HUDEP-2 (cell line): ENCODE data around the gene ANKRD44.

ENCODE experiments used
- DNase-seq, 76 experiments: peaks; one replicate each; lab custom pipeline; 2025; ENCODE audit not compliant: unreplicated experiment in 76 of 76; lab: John Stamatoyannopoulos, UW

The ANKRD44 gene

DNA sequence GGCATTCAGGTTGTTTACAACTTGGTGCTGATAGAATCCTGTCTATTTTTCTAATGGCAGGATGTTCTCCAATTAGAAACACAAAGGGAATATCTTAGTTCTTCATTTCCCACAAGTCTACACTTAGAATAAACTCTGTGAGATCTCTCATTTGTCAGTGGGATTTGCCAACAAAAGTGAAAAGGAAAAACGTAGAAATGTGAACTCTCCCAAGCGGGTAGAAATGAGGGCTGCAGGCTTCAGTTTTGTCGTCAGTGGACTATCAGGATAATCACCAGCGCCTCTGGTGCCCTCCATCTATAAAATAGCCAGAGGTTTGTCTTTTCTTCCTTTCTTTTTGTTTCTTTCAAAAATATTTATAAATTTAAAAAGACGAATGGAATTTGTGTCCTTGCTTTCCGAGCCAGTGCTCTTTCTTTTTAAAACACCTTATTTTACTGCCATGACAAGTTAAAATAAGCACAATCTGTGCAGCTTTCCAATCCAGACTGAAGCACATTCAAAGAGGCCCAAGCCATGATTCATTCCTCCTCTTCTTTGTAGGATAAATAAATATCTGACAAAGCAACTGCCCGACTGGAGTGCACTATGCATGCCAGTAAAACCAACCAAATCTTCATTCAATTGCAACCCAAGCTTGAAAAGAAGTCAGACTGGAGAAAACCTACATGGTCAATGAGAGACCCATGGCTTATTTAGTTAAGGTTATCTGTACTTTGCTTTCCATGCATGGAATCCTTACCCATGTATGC is 185.8 kb downstream of the ANKRD44 start:
- DNase-seq, result no peak

DNA sequence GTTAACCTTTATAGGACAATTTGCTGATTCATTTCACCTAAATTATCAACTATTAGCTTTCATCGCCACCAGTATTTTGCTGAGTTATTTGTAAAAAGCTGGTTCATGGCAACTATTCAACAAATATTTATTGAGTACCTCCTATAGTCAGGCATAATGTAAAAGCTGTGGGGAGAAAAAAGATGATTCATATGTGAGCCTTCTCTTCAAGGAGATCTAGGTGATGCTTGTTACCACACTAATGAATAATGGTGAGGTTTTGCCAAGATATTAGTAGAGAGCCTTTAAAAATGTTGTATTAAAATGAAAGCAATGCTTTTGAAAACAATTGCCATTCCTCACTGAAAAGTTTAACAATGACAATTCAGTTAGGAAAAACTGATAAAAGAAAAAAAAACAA is 187.8 kb downstream of the ANKRD44 start:
- no peak for DNase-seq

DNA sequence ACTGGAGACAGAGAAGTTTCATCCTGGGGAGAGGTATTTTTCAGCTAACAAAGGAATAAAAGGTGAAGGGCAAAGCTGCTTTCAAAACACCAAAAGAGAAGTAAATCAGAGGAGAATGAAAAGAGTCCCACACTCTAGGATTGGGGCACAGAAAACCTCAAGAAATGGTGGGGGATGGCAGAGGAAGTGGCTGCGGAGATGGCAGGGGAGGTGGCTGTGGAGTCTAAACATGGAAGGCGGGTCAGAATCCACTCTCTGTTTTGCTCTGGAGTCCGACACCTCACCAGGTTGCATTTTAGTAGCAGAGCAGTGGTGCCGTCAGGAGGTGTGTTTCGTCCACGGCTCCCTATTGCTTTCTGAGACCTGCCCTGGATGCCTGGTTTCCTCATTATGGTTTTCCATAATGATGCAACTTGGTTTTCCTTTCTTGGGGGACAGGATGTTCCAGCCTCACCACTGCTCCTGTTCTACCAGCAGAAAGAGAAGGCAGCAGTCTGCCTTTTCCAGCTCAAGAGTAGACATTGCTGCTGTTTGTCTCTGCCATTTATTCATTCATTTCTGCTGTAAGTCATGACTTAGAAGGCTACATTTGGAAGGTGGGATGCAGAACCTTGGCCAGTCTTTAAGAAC is 188.7 kb downstream of the ANKRD44 start:
- no peak for DNase-seq

DNA sequence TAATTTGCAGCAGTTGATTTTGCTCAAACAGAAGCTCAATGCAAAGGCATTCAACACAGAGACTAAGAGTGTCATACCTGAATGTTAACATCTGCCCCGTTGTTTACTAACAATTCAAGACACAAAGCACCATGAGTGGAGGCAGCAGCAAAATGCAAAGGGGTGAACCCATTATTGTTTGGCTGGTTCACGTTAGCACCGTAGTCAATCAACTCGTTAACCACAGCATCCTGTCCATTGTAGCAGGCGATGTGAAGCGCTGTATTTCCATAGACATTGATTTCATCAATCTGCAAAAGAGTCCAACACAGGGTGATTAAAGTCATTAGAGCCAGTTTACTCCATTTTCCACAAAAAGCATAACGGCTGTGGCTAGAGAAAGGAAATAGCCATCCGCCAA is 189.3 kb downstream of the ANKRD44 start:
- no peak for DNase-seq

DNA sequence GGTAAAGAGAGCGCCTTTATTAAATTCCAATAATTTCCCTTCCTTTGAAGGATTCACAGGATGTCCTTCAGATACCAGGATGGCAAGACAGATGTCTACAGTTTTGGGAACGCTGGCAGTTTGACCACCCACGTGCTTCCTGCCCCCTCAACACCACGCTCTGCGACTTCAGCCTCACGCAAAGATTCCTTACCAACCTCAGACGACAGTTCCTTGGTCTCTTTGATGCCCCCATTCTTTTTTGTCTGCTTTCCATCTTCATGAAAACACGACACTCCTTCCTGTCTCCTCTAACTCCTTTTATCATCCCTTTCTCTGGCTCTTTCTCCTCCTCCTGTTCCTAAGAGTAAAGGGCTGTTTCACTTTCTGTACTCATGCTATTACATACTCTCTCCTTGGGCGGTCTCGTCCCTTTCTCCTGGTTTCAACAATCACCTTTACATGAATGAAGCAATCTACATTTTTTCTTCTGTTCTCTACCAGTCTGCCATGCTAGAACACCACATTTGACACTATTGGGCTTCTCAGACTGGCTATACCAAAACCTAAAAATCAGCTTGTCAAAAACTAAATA is 194.2 kb downstream of the ANKRD44 start:
- no peak for DNase-seq

DNA sequence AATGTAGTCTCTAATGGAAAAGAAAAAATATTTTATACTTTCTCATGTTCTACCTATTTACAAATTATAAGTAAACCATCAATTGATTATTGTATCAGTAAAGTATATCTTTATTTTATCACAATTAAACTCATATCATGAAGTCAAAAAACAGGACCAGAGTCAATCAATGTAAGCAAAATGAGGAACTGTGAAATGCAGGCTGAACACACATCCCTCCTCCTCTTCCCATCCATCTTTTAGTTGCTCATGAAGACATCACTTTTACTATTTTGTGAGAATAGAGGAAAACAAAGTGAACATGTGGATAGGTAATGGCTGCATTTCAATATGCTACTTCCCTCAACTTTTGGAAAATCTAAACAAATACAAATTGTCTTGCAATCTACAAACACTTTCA is 195.3 kb downstream of the ANKRD44 start:
- no peak for DNase-seq

DNA sequence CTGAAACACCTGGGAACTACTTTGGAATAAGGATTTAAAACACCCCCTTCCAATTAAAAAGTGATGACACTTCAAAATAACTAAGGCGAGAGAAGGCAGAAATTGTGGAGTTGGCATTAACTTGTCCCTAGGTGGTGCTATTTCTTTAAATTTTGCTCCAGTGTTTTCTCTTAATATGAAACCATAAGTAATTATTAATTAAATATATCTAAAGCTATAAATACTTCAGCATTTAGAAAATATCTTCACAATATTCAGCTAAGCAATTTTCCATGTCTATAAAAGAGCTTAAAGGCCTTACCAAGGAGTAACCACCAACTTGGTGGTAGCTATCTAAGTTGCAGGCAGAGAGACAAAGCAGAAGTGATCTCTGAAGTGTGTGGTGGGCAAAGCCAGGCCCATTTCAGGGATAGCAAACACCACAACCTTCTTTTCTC is 197.3 kb downstream of the ANKRD44 start:
- DNase-seq, result peak in 1 of 76 experiments; percentile 5

DNA sequence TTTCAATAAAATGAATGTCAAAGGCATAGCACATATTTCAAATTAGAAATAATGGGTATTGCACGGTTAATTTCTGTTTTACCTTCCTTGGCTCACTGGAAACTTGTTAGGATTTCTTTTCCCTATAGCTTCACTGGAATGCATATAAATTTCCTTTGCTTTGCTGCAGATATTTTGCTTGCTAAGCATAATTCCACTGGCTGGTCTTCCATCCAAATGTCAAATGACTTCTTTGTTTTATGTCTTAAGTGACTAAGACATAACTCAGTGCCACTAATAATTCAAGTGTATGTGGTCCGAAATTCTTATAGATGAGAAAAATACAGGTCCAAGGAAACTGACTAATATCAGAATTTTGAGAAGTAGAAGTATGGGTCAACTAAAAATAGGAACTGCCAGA is 201.3 kb downstream of the ANKRD44 start:
- no peak for DNase-seq

DNA sequence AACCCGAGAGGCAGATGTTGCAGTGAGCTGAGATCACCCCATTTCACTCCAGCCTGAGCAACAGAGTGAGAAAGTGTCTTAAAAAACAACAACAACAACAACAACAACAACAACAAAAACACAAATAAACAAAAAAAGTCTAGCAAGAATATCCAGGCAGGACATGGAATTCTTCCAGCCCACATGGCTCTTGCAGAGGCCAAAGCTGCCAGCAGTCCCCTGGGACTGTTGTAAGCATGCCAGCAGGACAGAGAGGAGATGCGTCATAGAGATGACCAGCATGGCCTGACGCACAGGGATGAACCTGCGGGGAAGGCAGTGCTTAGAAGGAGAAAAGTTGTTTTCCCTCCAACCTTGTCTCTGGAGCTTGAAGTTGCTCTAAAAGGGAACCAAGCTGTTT is 201.8 kb downstream of the ANKRD44 start:
- DNase-seq, result no peak

DNA sequence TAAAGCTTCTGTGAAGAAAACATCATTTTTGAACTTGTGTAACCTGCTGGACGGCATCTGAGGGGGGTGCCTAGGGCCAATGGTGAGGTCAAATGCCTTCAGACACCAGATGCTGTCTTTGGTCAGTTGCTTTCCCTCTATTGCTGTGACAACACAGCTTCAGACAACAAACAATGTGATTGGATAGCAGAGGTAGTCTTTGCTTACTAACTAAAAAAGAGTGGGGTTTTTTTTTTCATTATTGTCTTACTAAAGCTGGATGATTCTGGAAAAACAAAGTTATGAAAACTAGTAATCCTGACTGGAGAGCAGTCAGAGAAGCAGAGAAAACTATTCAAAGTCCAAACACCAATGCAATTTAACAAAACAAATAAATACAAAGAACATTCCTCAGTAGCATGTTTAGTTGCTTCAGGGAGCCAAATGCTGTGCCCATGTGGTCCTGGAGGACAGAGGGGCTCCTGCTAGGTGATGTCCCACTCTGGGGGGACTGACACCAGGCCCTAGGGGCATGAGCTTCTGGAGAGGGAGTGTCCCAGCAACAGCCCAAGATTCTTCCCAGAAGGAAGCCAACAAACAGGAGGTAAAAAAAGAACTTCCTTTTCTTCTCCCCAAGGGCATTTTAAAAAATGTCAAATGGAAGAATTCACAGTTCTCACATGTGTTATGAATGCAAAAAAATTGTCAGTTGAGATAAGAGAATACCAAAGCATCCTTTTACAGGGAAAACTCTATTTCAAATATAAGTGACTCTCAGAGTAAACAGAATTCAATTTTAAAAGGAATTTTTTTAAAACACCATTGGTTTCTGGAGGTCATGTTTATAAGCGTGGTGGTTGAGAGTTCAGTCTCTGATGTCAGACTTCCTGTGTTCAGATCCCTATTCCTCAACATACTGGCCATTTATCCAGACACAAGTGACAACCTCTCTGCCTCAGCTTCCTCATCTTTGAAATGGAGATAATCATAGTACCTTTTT is 203.0 kb downstream of the ANKRD44 start:
- no peak for DNase-seq

DNA sequence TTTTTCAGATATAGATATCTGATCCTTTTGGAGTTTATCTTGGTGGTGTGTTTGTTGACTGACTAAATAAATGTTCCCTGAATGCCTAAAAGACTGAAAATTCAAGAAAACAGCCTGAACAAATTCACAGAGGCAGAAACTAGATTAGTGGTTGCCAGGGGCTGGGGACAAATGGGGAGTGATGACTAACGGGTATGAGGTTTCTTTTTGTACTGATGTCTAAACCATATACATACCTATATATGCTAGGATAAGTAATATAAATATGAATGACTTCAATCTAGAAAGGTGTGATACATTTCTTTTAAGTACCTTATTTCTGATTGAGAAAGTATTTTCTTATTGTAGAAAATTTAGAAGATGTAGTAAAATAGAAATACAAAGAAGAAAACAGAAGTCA is 207.2 kb downstream of the ANKRD44 start:
- DNase-seq, result no peak

DNA sequence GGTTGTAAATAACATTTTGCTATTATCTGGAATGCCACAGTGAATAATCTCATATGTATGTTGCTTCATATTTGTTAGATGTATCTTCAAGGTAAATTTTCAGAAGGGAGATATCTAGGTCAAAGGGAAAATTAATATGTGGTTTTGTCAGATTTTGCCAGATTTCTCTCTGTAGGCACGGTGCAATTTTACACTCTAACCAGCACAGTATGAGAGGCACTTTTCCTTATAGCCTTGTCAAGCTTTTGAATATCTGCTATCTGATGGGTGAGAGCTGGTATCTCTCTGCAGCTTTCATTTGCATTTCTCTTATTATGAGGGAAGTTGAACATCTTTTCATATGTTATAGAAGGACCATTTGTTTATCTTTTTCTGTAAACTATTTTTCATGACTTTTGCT is 208.3 kb downstream of the ANKRD44 start:
- DNase-seq, result no peak

DNA sequence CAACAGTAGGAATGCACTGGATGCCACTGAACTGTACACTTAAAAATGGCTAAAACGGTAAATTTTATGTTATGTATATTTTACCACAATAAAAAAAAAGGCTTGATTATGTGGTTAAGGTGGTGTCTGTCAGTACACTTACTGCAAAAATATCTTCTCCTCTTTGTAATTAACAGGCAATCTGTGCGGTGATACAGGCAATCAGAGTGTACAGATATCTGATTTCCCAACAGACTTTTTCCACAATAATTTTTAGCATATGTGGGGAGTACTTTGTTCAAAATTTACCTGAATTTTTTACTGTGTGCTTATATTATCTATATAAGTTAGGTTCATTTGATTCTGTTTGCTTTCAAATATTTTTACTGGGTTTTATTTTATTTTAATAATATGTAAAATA is 209.1 kb downstream of the ANKRD44 start:
- DNase-seq, result no peak

DNA sequence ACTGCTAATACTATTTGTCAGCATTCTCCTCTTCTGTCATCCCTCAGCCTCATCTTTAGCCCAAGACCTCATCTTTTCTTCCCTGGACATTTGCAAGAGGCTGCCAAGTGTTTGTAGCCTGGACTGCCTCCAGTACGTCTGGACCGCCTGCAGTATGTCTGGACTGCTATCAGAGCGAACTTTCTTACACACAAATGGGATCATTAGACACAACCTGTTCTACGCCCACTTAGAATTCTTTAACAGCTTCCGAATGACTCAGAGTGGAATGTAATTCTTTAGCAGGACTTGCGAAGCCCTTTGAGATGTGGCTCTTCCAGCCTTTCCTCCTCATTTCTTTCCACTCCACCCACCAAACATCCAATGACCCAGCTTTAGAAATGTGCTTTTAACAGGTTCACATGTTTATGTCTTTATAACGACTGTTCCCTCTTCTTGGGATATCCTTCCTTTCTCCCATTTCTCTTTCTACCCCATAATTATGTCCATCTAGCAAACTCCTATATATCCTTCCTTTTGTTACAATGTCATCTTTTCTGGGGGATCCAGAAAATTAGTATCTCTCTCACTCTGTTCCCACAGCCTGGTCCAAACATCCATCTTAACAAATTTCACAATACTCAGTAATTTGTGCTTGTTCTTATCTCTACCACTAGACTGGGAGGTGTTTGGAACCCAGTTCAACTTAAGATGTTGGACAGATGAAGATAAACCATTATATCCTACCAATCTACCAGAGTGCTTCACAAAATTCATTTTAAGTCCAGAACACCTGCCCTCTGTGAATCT is 212.8 kb downstream of the ANKRD44 start:
- no peak for DNase-seq

DNA sequence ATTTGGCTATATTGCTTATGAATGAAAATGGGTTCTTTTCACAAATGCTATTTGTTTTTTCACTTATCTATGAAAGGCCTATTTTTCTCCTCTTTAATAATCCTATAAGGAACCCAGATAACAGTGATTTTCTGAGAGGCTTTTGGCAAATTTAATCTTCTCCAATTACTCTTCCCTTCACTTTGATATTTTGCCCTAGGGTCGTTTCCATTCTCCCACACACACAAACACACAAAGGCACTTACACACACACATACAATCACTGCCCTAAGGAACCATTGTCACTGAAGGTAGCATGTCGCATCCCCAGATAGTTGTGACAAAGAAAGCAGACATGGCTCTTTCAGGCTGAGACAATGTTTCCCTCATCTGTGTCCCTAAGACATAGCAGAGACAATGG is 213.9 kb downstream of the ANKRD44 start:
- no peak for DNase-seq

DNA sequence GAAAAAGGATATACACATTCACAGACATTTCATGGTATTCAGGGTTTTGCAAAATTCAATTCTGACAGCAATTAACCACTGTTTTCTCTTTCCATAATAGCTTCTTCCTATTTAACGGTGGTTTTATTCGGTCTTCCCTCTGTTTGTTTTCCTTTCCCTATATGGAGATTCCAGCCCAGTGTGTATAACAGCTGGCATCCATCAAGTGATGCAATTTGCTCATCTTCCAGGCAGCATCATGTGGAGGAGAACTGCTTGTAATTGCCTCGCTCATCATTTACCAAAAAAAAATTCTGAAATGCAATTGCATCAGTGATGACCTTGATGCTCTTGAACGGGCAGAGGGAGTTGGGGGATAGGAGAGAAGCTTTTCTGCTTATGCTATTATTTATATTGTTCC is 218.1 kb downstream of the ANKRD44 start:
- DNase-seq, result no peak

DNA sequence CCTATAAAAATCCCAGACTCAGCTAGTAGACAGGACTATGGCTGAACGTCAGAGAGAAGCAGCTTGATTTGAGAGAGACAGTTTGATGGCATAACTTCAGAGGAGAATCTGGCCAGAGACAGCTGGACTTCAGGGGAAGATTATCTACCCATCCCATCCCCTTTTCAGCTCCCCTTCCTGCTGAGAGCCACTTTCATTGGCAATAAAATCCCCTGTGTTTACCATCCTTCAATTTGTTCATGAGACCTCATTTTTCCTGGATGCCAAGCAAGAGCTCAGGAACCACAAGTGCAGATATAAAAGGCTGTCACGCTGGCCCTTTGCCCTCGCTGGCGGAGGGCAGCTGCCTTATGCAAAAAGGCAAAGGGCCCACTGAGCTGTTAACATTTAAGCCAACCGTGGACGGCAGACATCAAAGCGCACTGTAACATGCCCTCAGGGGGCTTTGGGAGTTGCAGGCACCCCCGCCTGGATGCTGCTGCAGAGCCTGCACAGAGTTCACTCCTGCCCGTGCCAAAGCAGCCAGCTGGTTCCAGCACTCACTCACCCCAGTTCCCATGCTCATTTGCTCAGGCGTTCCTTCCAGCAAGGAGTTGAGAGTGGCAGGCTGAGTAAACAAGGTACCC is 219.7 kb downstream of the ANKRD44 start:
- no peak for DNase-seq

DNA sequence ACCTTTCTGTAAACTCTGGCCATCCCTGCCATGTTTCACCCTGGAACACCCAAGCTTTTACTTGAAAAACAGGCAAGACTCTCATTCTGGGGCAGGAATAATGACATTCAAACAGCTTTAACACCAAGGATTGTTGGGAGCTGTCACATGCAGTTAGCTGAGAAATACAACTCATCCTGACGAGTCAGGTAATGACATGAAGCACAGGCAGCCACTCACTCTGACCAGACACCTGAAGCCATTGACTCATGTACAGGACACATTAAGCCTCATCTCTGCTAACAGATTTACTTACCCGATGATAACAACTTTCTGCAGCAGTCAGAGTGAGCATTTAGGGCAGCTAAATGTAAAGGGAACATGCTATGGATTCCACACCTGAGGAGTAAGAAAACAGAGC is 220.9 kb downstream of the ANKRD44 start:
- DNase-seq, result no peak

DNA sequence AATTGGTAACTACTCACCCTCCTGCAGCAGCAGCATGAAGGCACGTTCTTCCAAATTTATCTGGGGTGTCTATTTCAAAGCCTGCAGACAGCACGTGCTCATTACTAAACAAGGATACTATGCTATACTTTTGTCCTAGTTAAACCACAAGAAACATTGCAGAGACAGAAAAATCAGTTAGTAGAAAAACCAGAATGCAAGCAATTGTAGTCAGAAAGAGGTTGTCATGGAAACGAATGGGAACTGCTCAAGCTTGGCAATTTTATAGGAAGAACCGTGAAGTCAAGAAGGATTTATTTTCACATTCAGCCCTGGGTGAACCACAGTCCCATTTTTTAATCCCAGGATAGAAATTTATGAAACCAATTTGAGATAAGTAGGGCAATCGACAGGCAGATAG is 221.9 kb downstream of the ANKRD44 start:
- no peak for DNase-seq

DNA sequence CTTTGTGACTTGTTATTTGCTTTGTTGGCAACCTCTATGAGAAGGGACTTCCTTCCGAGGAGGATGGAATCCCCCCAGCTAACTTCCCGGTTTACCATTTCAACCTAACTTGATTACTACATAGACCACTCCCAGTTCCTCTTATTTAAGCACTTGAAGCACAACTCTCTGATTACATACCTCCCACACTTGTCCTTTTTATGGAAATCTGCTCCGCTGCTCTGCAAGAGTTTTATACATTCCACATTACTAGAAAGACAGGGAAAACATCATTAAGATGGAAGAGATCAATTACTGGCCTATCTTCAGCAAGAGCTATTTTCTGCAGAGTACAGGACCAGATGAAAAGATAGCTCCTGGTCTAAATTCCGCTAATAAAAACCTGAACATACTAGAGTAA is 224.1 kb downstream of the ANKRD44 start:
- no peak for DNase-seq
